Psoas muscle (tissue), 8 donors: Measurements from ENCODE around the gene TMEM256. TPM values are rescaled to one million over a fixed set of nuclear protein-coding genes. Genes with fewer than 3 reads are reported as not detected.

Experiments
- ATAC-seq, 4 donors: fragments of 200-7000 bp; cut with Tn5 transposase; one replicate each; pipeline ENCODE4 v1.9.1; 2020; ENCODE audit warnings: moderate library complexity in 3 of 4, mild to moderate bottlenecking in 2 of 4
- DNase-seq, 2 donors: peaks; one replicate each; pipeline ENCODE4 v3.0.0-alpha.2; 2020
- H3K27ac ChIP-seq: fragments of 200-600 bp; one replicate; pipeline ENCODE4 v1.8.0; 2022
- H3K27me3 ChIP-seq, 3 donors: fragments of 200-600 bp in 1 of 3; one replicate each; pipeline versions ENCODE4 v1.6.1 to v1.8.0; 2013 to 2022; ENCODE audit warnings: low read length in 2 of 3, mild to moderate bottlenecking in 2 of 3, moderate library complexity in 1 of 3; ENCODE audit not compliant: insufficient read depth in 3 of 3
- H3K36me3 ChIP-seq, 2 donors: fragments of 200-600 bp in 1 of 2; one replicate each; pipeline versions ENCODE4 v1.6.1 to v1.8.0; 2013 to 2022; ENCODE audit warnings: low read depth in 1 of 2, mild to moderate bottlenecking in 1 of 2, moderate library complexity in 1 of 2; ENCODE audit not compliant: insufficient read depth in 1 of 2
- H3K4me1 ChIP-seq: fragments of 200-600 bp; one replicate; pipeline ENCODE4 v1.8.0; 2022
- H3K4me3 ChIP-seq: fragments of 200-600 bp; one replicate; pipeline ENCODE4 v1.8.0; 2022; ENCODE audit warnings: mild to moderate bottlenecking
- H3K9me3 ChIP-seq: fragments of 200-600 bp; one replicate; pipeline ENCODE4 v1.8.0; 2022
- WGBS, 3 donors: extraction: QIAGEN DNeasy Blood & Tissue Kit; methylation state at CpG; one replicate each; pipeline versions ENCODE4 v1.1.6 to v1.1.7; 2013; 5-methylcytosine and 5-hydroxymethylcytosine counted together
- intact Hi-C, 2 donors: fragments of 100-400 bp; cut with DNase I; formaldehyde crosslinking; loops; one replicate each; pipeline versions ENCODE4 v1.11.0 to v1.14.2; 2022
- polyA plus RNA-seq, 3 donors: library from polyadenylated mRNA; stranded (reverse); fragments of 200-250 nt; gene quantifications; one replicate each; pipeline ENCODE4 v1.2.3, GENCODE V29; 2013
- total RNA-seq, 4 donors: library from RNA; stranded (reverse); fragmentation: NEBNext Ultra II Directional in 2 of 4; extraction: Animal tissue kit (Norgen Biotek cat#: 25700) in 2 of 4; gene quantifications; one replicate each; pipeline versions ENCODE4 v1.2.1 to v1.2.4, GENCODE V29; 2021 to 2023
- TF ChIP-seq, protein P1 (sequence below): fragments of 200-600 bp; IDR thresholded peaks from one replicate; pipeline ENCODE4 v1.8.0; 2022; ENCODE audit warnings: antibody characterized with exemption
- donor health status: healthy with polysubstance abuse.
- donor health status: DM: no; HTN: no; CAD: no; lungs with moderate emphysema.
- donor health status: Bipolar disorder and iron deficiency.
- donor health status: healthy.
- donor health status: DM: yes; HTN: yes; CAD: no.
- donor health status: DM: no; HTN: no; CAD: no.
- donor health status: DM: no; HTN: no; CAD: no.
- donor health status: DM: yes; HTN: yes; CAD: no.

Gene TMEM256
- total and polyA plus RNA-seq, 7 donors, result 47.1 to 80.4 (median 62.4) TPM

- no peak for DNase-seq
These were observed 21.0 kb downstream of the TMEM256 start for GRCh38 chr17:7382901-7383300.

DNA sequence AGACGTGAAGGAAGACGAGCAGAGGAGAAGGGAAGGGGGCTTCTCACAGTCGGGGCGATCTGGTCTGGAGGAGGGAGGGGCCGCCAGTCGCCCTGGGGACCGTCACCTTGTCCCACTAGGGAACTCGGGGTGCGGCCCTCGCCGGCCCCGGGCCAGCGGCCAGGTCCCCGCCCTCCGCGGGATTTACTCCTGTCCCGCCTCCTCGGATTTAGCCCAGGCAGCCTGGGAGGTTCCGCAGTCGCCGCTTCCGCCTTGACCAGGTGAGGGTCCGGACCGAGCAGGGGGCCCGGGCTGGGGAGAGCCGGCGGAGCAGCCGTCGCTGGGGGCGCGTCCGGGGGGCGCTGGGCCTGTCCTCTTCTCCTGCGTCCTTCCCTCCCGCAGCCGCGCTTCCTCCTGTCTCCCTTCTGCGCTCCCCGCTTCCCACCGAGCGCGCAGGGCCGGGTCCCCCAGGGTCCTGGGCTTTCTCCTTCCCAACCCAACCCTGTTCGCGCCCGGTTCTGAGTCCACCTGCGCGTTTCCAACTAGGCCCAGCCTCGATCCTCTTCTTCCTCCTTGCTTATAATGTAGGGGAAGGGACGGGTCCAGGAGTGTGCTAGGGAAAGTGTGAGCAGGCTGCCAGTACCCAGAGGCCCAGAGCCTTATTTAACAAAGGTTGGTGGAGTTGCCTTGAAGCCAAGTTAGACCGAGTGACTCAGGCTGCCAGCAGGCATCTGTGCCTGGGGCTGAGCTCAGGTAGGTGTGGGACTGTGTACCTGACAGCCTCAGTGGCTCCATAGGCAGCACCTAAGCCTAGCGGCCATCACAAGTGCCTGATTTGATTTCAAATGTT, 22.8 kb downstream of the TMEM256 start, which contains the start of gene TNK1:
TNK1 (plus strand) TSS at position 235 of the 829 bp plus-strand sequence. CDS start 1,838 bp downstream, outside the sequence.
- peak within 1 kb of the TSS; percentile 82 for H3K27ac ChIP-seq
- H3K36me3 ChIP-seq, result peaks cover 0 to 7% of the 10 kb centered on the region in 2 donors
- peaks cover 0 to 2% (median 0%) of the 10 kb centered on the region in 3 donors for H3K27me3 ChIP-seq
- H3K9me3 ChIP-seq, result no peaks in the 10 kb centered on the region
- DNase-seq (peak; percentile 32 to 67), ATAC-seq (peak; percentile 40 to 80 (median 73))
- TF ChIP-seq, protein P1, sequence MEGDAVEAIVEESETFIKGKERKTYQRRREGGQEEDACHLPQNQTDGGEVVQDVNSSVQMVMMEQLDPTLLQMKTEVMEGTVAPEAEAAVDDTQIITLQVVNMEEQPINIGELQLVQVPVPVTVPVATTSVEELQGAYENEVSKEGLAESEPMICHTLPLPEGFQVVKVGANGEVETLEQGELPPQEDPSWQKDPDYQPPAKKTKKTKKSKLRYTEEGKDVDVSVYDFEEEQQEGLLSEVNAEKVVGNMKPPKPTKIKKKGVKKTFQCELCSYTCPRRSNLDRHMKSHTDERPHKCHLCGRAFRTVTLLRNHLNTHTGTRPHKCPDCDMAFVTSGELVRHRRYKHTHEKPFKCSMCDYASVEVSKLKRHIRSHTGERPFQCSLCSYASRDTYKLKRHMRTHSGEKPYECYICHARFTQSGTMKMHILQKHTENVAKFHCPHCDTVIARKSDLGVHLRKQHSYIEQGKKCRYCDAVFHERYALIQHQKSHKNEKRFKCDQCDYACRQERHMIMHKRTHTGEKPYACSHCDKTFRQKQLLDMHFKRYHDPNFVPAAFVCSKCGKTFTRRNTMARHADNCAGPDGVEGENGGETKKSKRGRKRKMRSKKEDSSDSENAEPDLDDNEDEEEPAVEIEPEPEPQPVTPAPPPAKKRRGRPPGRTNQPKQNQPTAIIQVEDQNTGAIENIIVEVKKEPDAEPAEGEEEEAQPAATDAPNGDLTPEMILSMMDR, result no peak
- 6 to 10% (median 9%) methylated on average over 30 to 52 of the region's 52 CpGs for WGBS, 3 donors
- H3K4me1 ChIP-seq, result peaks cover 24% of the 10 kb centered on the region
- peak within 1 kb of the TSS; percentile 71 for H3K4me3 ChIP-seq
- intact Hi-C loops, result no loop called here

More at GRCh38 chr17:7382901-7383300, 21.0 kb downstream of the TMEM256 start:
- TF ChIP-seq, protein P1, result no peak
- intact Hi-C loops, result no loop called here
- Histone ChIP-seq H3K27me3 (peaks cover 0 to 2% (median 0%) of the 10 kb centered on the region in 3 donors), H3K9me3 (no peaks in the 10 kb centered on the region), H3K4me3 (no peak overlapping the region), H3K36me3 (peaks cover 0 to 17% of the 10 kb centered on the region in 2 donors), H3K27ac (no peak overlapping the region), H3K4me1 (peaks cover 24% of the 10 kb centered on the region)
- 82 to 87% (median 87%) methylated on average over 10 of the region's 10 CpGs for WGBS, 3 donors
- ATAC-seq, result no peak

DNA sequence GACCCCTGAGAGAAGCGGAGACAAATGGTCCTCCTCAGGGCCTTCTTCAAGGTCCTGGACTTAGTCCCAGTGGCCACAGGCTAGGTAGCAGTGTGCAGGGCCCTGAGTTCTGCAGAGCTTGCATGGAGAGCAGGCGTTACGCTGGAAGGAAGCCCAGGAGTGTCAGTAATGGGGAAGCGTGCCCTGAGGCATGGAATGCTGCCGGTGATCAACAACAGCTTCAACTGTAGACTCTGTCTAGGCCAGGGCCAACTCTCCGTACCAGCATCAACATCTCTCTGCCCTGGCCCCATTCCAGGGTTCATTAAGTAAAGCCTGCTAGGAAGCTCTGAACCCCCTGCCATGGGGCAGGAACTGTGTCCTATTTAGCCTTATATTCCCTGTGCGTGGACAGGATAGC, 23.6 kb downstream of the TMEM256 start:
- ATAC-seq (peak; percentile 55 to 94 (median 91)), DNase-seq (peak; percentile 38 to 83)
- WGBS, 3 donors, result 12 to 15% (median 13%) methylated on average over 7 of the region's 7 CpGs
- TF ChIP-seq, protein P1, result no peak
- peak overlapping the region; percentile 71 for H3K4me3 ChIP-seq
- peaks cover 24% of the 10 kb centered on the region for H3K4me1 ChIP-seq
- H3K27me3 ChIP-seq, result peaks cover 0 to 2% (median 0%) of the 10 kb centered on the region in 3 donors
- H3K27ac ChIP-seq, result peak overlapping the region; percentile 82
- no peaks in the 10 kb centered on the region for H3K9me3 ChIP-seq
- H3K36me3 ChIP-seq, result peaks cover 0 to 7% of the 10 kb centered on the region in 2 donors
- intact Hi-C loops, result no loop called here

DNA sequence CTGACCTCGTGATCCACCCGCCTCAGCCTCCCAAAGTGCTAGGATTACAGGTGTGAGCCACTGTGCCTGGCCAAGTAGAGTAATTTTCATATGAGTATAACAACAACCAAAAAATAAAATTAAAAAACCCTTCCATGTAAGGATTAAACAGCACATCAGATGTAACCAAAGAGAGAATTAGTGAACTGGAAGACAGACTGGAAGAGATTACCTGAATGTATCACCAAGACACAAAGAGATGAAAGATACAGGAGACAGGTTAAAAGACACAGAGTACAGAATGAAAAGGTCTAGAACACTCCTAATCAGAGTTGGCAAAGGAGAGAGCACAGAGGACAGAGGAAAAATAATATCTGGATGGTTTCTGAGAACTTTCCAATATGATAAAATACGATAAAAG, 24.8 kb downstream of the TMEM256 start:
- Histone ChIP-seq H3K9me3 (no peaks in the 10 kb centered on the region), H3K4me1 (peaks cover 24% of the 10 kb centered on the region), H3K27me3 (peaks cover 0 to 2% (median 0%) of the 10 kb centered on the region in 3 donors), H3K27ac (no peak overlapping the region), H3K4me3 (no peak overlapping the region), H3K36me3 (no peaks in the 10 kb centered on the region)
- ATAC-seq (no peak), DNase-seq (no peak)
- TF ChIP-seq, protein P1, result no peak
- intact Hi-C loops, result no loop called here
- 95 to 97% (median 97%) methylated on average over 3 of the region's 3 CpGs for WGBS, 3 donors
